GM13977 (cell line): ENCODE measurements around the gene MOV10.
A peak's percentile ranks its signal among the peaks of the same experiment; 100 is the strongest.

Source experiments
- DNase-seq: peaks from one replicate; pipeline ENCODE4 v3.0.0; 2012; ENCODE audit warnings: low spot score
- in situ Hi-C: fragments of 300-500 bp; cut with MboI; formaldehyde crosslinking; loops from one replicate; pipeline ENCODE4 v1.12.0; 2022; ENCODE audit warnings: low sequenced_read_pairs, low pct_unique_long_range_greater_than_20kb, mixed read lengths, inconsistent platforms; ENCODE audit not compliant: unreplicated experiment
- TF ChIP-seq, protein P1 (sequence below): IDR thresholded peaks from 2 replicates; pipeline ENCODE4 v1.5.1; 2012; ENCODE audit warnings: mild to moderate bottlenecking, control low read depth; ENCODE audit not compliant: insufficient read depth; ENCODE audit errors: extremely low read depth, missing control alignments

Gene MOV10, protein sequence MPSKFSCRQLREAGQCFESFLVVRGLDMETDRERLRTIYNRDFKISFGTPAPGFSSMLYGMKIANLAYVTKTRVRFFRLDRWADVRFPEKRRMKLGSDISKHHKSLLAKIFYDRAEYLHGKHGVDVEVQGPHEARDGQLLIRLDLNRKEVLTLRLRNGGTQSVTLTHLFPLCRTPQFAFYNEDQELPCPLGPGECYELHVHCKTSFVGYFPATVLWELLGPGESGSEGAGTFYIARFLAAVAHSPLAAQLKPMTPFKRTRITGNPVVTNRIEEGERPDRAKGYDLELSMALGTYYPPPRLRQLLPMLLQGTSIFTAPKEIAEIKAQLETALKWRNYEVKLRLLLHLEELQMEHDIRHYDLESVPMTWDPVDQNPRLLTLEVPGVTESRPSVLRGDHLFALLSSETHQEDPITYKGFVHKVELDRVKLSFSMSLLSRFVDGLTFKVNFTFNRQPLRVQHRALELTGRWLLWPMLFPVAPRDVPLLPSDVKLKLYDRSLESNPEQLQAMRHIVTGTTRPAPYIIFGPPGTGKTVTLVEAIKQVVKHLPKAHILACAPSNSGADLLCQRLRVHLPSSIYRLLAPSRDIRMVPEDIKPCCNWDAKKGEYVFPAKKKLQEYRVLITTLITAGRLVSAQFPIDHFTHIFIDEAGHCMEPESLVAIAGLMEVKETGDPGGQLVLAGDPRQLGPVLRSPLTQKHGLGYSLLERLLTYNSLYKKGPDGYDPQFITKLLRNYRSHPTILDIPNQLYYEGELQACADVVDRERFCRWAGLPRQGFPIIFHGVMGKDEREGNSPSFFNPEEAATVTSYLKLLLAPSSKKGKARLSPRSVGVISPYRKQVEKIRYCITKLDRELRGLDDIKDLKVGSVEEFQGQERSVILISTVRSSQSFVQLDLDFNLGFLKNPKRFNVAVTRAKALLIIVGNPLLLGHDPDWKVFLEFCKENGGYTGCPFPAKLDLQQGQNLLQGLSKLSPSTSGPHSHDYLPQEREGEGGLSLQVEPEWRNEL

DNA sequence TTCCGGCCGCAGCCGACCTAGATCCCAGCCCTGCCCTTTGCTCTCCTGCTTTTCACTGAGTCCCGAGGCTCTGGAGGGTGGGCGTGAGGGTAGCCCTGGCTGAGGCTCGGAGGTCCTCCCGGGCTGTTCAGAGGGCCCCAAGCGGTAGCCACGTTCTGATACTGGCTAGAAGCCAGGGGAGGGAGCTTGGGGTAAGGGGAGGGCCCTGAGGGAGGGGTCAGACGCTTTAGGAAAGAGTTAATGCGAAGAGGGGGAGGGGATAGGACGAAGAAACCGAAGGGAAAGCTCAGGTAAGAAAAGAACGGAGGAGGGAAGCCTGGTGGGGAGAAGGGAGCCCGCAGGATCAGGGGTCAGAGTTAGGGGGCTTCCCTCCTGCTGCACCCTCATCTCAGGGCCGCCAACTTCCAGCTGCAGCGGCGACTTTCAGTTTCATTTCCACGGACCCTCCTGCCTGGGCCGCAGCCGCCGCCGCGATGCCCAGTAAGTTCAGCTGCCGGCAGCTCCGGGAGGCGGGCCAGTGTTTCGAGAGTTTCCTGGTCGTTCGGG, at the start of gene MOV10:
Gene MOV10 (plus strand): TSS at position 220 of the 546 bp plus-strand sequence. CDS start 254 bp downstream, at position 474.
- in situ Hi-C loops = no loop called here
- DNase-seq = peak; percentile 79

DNA sequence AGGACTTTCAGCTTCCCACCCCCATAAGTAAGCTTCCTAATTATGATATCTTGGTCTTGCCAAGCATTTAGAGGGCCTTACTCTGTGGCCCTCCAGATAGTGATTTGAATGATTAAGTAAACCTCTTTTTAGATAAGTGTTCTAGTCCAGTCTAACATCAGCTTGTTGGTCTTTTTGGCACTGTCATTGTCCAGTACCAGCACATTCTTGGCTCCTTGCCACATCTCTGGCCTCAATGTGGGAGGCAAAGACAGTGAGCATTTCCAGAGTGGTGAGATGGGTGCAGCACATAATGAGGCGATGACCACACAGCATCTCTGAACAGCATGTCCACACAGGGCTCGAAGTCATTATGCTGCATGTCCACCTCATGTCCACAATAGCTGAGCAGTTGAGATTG, 48.8 kb upstream of the MOV10 start:
- no peak for DNase-seq
- TF ChIP-seq, protein P1, sequence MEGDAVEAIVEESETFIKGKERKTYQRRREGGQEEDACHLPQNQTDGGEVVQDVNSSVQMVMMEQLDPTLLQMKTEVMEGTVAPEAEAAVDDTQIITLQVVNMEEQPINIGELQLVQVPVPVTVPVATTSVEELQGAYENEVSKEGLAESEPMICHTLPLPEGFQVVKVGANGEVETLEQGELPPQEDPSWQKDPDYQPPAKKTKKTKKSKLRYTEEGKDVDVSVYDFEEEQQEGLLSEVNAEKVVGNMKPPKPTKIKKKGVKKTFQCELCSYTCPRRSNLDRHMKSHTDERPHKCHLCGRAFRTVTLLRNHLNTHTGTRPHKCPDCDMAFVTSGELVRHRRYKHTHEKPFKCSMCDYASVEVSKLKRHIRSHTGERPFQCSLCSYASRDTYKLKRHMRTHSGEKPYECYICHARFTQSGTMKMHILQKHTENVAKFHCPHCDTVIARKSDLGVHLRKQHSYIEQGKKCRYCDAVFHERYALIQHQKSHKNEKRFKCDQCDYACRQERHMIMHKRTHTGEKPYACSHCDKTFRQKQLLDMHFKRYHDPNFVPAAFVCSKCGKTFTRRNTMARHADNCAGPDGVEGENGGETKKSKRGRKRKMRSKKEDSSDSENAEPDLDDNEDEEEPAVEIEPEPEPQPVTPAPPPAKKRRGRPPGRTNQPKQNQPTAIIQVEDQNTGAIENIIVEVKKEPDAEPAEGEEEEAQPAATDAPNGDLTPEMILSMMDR = no peak
- in situ Hi-C loops = no loop called here

More for the DNA sequence above, at the start of gene MOV10:
- TF ChIP-seq, protein P1 = no peak

DNA sequence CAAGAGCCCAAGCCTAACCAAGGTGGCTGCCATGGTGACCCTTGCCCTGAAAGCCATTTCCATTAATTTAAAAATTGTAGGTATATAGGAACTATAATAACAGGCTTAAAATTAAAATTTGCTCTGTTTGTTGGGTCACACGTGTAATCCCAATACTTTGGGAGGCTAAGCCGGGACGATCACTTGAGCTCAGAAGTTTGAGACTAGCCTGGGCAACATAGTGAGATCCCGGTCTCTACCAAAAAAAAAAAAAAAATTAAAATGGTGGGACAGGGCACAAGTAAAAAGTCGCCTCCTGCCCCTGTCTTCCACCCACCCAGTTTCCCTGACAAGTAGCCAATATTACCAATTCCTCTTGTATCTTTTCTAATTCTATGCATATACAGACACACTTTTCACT, 48.3 kb upstream of the MOV10 start:
- in situ Hi-C loops = no loop called here

DNA sequence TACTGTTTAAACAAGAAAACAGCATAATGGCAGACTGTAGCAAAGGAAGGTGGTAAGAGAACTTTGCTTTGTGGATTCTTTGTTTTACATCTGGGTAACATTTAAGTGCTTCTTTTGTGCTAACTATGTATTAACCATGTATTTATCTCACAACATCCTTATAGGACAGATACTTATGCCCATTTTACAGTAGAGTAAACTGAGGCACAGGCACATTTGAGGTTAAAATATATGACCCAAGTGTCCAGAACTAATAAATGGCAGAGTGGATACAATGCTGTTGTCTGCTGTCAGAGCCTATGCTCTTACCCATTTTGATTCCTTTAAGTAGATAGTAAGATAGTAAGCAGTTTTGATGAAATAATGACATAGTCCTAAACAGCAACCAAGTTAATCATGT, 47.6 kb upstream of the MOV10 start:
- TF ChIP-seq, protein P1 = no peak
- in situ Hi-C loops = no loop called here
- no peak for DNase-seq

More for the DNA sequence above, 48.3 kb upstream of the MOV10 start:
- no peak for DNase-seq
- TF ChIP-seq, protein P1 = no peak

DNA sequence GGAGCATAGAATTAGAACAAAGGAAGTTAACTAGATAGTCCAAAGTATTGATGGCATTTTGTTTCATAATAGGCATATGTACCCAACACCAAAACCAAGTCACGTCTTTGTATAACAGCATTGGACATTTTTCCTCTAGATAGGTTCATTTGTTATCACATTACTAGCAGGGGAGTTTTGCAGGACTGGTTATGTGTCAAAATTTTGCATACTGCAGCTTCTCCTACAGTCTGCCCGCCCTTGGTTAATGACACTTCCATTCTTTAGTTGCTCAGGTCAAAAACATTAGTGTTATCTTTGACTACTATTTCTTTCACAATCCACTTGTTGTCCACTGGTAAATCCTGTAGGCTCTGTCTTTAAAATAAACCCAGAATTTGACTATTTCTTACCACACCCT, 45.9 kb upstream of the MOV10 start:
- TF ChIP-seq, protein P1 = no peak
- DNase-seq = no peak
- in situ Hi-C loops = no loop called here

DNA sequence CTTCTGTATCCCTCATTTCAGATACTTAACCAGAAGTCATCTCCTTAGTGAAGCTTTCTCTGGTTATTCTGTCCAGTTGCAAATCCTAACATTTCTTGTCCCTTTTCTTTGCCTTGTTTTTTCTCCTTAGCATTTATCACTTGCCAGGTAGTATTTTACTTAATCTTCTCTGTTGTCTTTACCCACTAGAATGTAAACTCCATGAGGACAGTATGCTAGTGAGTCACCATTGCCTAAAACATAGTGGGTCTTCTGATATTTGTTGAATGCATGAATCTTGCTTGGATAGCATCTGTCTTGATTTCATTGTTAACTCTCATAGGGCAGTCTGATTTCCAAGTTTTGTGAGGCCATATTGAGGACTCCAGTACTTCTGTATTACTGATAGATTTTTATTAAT, 45.2 kb upstream of the MOV10 start:
- DNase-seq = no peak
- TF ChIP-seq, protein P1 = no peak
- in situ Hi-C loops = no loop called here
